HG02678 (cell line): ENCODE results near the gene COL5A3.
"Not testable (repeated sequence)": the region's sequence is repeated elsewhere in the genome, so short reads cannot be mapped to it uniquely, and the experiment has no call there.

Experiments
- ATAC-seq: cut with Tn5 transposase; IDR thresholded peaks from one replicate; pipeline ENCODE4 v1.9.1; 2021; ENCODE audit warnings: mild to moderate bottlenecking, moderate library complexity; ENCODE audit not compliant: unreplicated experiment

The COL5A3 gene

DNA sequence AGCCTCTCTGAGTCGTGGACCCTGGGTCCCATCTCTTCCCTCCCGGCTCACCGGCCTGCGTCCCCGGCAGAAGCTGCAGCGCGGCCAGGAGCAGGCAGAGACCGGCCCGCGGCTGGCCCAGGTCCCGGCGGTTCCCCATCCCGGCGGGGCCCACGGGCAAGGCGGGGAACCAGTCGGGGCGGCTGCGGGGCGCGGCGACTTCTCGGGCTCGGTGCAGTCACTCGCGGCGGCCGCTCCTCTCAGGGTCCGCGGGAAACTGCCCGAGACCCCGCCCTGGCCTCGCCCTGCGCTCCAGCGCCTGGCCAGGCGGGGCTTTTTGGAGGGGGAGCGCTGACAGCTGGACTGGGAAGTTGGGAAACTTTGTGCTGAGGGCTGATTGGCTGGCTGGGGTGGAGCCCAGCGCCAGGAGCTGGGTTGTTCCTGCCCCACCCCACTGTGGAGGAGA, at the start of gene COL5A3:
COL5A3 (minus strand) TSS at position 258 of the 445 bp plus-strand sequence; CDS start at position 139, 119 bp downstream.
- ATAC-seq = no peak

GRCh38 chr19:10052602-10053360, 42.5 kb upstream of the COL5A3 start:
- no peak for ATAC-seq

DNA sequence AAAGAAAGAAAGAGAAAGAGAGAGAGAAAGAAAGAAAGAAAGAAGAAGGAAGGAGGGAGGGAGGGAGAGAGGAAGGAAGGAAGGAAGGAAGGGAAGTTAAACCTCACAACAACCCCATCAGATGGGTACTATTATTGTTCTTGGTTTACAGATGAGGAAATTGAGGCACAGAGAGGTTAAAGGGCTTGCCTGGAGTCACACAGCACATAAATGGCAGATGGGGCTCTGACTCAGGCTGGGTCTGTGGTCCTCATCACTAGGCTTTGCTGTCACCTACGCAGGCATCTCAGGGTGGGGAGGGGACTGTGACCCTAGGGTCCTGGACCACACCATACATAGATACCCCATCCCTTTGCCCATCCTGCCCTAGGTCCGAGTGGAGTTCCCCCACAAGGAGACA, 39.3 kb upstream of the COL5A3 start:
- no peak for ATAC-seq

DNA sequence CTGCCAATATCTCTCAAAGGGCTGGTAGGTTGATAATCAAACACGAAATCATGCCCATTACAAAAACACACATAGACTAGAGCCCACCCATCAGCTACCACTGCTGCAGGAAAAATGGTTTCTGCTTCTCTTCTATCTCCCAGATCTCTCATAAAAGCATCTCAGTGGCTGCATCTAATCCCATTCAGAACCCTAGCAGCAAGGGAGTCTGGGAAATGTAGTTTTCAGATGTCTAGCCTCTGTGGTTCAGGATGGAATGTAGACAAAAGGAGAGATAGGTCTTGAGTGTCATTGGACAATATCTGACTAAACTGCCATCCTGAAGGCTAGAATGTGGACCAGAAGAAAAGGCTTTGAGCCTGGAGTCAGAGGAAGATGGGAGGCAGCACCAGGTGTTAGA, 35.1 kb upstream of the COL5A3 start:
- no peak for ATAC-seq

- ATAC-seq = no peak
Measured at GRCh38 chr19:10044390-10044789, 34.1 kb upstream of the COL5A3 start.

- no peak for ATAC-seq
Measured at GRCh38 chr19:10043286-10043927, 33.1 kb upstream of the COL5A3 start.

- no peak for ATAC-seq
Measured at GRCh38 chr19:10037809-10038208, 27.5 kb upstream of the COL5A3 start.

- ATAC-seq = no peak
Measured at GRCh38 chr19:10037367-10037766, 27.1 kb upstream of the COL5A3 start.

- no peak for ATAC-seq
Measured at GRCh38 chr19:10036601-10037071, 26.3 kb upstream of the COL5A3 start.

DNA sequence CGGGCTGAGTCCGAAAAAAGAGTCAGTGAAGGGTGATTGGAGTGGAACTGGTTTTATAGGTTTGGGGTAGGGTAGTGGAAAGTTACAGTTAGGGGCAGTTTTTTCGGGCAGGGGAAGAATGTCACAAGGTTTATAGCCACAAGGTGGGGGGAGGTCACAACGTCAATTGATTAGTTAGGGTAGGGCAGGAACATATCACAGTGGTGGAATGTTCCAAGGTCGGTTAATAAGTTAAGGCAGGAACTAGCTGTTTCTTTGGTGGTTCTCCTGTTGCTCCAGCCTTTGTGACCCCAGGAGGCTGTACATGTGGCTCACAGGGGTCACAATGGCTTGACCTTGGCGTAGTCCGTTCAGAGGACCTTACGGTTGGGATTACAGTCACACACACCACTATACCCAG, 23.3 kb upstream of the COL5A3 start:
- no peak for ATAC-seq

DNA sequence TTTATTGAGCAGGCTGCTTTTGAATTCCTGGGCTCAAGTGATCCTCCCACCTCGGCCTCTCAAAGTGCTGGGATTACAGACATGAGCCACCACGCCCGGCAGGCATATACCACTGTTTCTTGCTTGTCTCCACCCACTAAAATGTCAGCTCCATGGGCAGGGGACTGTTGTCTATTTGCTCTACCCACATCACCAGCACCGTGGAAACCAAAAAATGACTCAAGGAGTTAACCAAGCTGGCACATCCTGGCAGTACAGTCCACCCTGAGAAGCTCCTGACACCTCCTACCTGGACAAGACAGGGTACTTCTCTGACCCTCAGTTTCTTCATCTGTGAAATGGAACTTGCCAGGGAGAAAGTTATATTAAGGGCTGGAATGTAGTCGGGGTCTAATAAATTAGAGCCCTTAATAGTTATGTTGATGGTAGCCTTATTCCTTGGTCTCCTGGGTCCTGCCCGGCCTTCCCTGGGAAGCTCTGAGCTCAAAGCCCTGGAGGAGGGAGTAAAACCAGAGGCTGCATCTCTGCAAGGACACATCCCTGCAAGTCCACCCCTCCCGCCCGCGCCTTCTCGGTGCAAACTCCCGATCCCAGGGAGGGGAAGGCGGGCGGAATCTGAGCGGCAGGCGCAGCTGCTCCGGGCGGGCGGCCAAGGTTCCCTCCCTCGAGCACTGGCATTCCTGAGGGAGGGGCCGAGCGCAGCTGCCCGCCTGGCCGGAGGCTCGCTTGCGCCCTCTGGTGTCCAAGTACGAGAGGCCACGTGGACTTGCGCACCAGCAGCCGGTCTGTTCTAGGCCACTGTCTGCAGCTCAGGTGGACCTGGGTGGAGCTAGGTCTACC, 17.1 kb upstream of the COL5A3 start:
- peak; percentile 66 for ATAC-seq

DNA sequence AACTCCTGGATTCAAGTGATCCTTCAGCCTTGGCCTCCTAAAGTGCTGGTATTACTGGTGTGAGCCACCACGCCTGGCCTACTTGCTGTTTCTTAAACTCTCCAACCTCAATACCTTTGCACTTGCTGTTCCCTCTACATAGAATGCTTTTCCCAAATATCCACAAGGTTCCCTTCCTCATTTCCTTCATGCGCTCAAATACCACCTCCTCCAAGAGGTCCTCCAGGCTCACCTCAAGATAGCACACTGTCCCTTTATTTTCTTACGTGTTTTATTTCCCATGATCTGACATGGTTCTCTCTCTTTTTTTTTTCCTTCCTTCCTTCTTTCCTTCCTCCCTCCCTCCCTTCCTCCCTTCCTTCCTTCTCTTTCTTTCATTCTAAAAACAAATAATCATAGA, 16.4 kb upstream of the COL5A3 start:
- ATAC-seq = no peak

GRCh38 chr19:10023096-10023495, 12.8 kb upstream of the COL5A3 start:
- ATAC-seq = not testable (repeated sequence)

DNA sequence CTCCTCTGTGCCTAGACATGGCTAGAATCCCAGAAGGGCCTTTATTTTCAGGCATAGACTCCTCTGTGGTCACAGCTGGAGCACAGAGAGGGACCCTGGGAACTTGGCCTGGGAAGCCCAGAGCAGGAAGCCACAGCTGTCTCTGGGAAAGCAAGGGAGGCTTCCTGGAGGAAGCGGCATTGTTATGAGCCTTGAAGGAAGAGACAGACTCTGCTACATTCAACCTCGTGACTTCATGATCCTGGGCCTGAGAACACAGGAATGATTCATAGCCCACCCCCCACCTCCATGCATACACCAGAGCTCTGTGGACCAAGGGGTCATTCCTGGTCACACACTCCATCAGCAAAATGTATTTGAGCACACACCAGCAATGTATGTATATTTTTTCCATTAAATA, 11.6 kb upstream of the COL5A3 start:
- no peak for ATAC-seq

DNA sequence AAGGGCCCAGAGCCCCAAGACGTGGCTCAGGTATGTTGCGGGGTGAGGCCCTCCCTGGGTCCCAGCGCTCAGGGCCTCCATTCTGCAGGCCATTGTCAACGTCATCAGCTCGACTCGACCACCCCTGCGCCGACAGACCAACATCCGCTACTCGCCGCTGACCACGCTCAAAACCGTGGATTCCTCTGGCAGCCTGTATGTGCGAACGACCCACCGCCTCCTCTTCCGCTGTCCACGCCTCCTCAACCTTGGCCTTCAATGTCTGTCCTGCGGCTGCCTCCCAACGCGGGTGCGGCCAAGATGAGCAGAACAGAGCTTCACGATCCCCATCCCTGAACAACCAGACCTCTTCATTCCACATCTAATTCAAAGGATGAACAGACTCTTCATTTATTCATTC, 11.1 kb upstream of the COL5A3 start:
- ATAC-seq = no peak

DNA sequence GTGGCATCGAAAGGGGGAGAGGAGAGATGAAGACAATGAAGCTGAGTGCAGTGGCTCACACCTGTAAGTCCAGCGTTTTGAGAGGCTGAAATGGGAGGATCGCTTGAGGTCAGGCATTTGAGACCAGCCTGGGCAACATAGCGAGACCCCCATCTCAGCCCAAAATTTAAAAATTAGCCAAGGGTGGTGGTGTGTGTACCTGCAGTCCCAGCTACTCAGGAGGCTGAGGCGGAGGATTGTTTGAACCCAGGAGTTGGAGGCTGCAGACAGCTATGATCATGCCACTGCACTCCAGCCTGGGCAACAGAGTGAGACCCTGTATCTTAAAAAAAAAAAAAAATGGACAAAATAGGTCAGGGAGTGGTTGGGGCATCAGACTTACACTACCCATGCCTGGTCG, 10.5 kb upstream of the COL5A3 start:
- no peak for ATAC-seq

GRCh38 chr19:10019246-10019645, 8.9 kb upstream of the COL5A3 start:
- no peak for ATAC-seq

DNA sequence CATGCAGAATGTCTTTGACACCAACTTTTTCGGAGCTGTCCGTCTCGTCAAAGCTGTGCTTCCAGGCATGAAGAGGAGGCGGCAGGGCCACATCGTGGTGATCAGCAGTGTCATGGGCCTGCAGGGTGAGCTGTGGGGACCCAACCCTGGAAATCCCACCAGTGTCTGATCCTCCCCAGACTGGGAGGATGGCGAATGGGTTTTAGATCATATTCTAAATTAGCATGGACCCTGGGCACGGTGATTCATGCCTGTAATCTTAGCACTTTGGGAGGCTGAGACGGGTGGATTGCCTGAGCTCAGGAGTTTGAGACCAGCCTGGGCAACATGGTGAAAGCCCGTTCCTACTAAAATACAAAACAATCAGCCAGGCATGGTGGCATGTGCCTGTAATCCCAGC, 8.5 kb upstream of the COL5A3 start:
- ATAC-seq = no peak

- ATAC-seq = no peak
Measured at GRCh38 chr19:10018263-10018662, 8.0 kb upstream of the COL5A3 start.

GRCh38 chr19:10013834-10014618, 3.7 kb upstream of the COL5A3 start:
- ATAC-seq = no peak

GRCh38 chr19:10013316-10013715, 3.0 kb upstream of the COL5A3 start, which contains the start of gene RDH8:
TSS of gene RDH8 (plus strand) at chr19:10013483. CDS start at chr19:10013498, 15 bp downstream.
- no peak for ATAC-seq
